Karpas-422 (cell line): ENCODE data around the gene FRY. TPM values are rescaled to one million over a fixed set of nuclear protein-coding genes. Genes with fewer than 3 reads are reported as not detected.

Experiments used
- DNase-seq: peaks from one replicate; pipeline ENCODE4 v3.0.0-alpha.2; 2015
- H2AFZ ChIP-seq: fragments of 200-600 bp; sonication (generic); 2 replicates; pipeline ENCODE4 v1.6.1; 2014; ENCODE audit warnings: antibody characterized with exemption, low read length, mixed read lengths
- H3K27ac ChIP-seq: fragments of 200-600 bp; sonication (generic); 2 replicates; pipeline ENCODE4 v1.5.1; 2014; ENCODE audit warnings: mild to moderate bottlenecking, low read length, moderate library complexity
- H3K27me3 ChIP-seq: fragments of 200-600 bp; sonication (generic); 2 replicates; pipeline ENCODE4 v1.6.1; 2014; ENCODE audit warnings: low read length, mixed read lengths
- H3K36me3 ChIP-seq: fragments of 200-600 bp; sonication (generic); 2 replicates; pipeline ENCODE4 v1.6.1; 2014; ENCODE audit warnings: low read length, mixed read lengths; ENCODE audit not compliant: insufficient read depth
- H3K4me1 ChIP-seq: fragments of 200-600 bp; sonication (generic); 2 replicates; pipeline ENCODE4 v1.6.1; 2014; ENCODE audit warnings: mild to moderate bottlenecking, low read length, mixed read lengths
- H3K4me2 ChIP-seq: fragments of 200-600 bp; sonication (generic); 2 replicates; pipeline ENCODE4 v1.6.1; 2014; ENCODE audit warnings: low read length, low read depth, mild to moderate bottlenecking; ENCODE audit not compliant: poor library complexity, severe bottlenecking
- H3K4me3 ChIP-seq: fragments of 200-600 bp; sonication (generic); 2 replicates; pipeline ENCODE4 v1.5.1; 2014; ENCODE audit warnings: mild to moderate bottlenecking, antibody characterized with exemption, low read length, mixed read lengths
- H3K79me2 ChIP-seq: fragments of 200-600 bp; sonication (generic); 2 replicates; pipeline ENCODE4 v1.6.1; 2014; ENCODE audit warnings: mild to moderate bottlenecking, low read length, mixed read lengths
- H3K9ac ChIP-seq: fragments of 200-600 bp; sonication (generic); 2 replicates; pipeline ENCODE4 v1.6.0; 2014; ENCODE audit warnings: low read length
- H3K9me2 ChIP-seq: fragments of 200-600 bp; sonication (generic), shearing (Covaris generic); replicated peaks from 2 replicates; pipeline ENCODE4 v1.6.0; 2014; ENCODE audit warnings: mild to moderate bottlenecking, low read length, moderate library complexity; ENCODE audit not compliant: insufficient read depth
- H3K9me3 ChIP-seq: fragments of 300-700, 200-600 bp; sonication (generic); 2 replicates; pipeline ENCODE4 v1.6.1; 2014; ENCODE audit warnings: low read length, mixed read lengths
- H4K20me1 ChIP-seq: fragments of 200-600 bp; sonication (generic); 2 replicates; pipeline ENCODE4 v1.6.1; 2014; ENCODE audit warnings: mild to moderate bottlenecking, antibody characterized with exemption, low read length, low read depth; ENCODE audit not compliant: insufficient read depth
- total RNA-seq: library from RNA; depleted of rRNA; stranded (reverse); fragments of >200 nt; shearing (Covaris generic); gene quantifications from 2 replicates; pipeline ENCODE4 v1.2.3, GENCODE V29; 2014; ENCODE audit warnings: low replicate concordance

FRY gene
- total RNA-seq, 1 experiment from 2014 or later: 1.6 TPM

DNA sequence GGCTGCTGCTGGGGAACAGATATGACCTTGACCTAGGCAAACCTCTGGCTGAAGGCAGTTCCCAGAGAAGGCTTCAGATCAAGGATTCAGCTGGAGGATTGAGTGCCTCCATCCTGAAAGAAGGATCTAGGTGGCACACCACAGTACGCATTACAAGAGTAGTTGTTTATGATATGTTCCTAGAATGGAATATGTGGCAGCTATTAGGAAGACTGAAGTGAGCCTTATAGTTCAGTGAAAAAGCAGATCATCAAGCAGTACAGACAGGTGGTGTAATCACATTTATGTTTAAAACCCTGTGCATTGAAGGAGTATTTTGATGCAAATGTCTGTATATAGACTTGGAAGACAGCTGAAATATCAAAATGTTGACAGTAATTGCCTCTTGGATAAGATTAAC lies 167.6 kb downstream of the FRY start:
- H3K27ac ChIP-seq: no peak overlapping the region
- DNase-seq: no peak
- H3K36me3 ChIP-seq: no peaks in the 10 kb centered on the region
- H3K4me3 ChIP-seq: no peak overlapping the region
- H3K9me2 ChIP-seq: no peaks in the 10 kb centered on the region
- no peaks in the 10 kb centered on the region for H4K20me1 ChIP-seq
- H2AFZ ChIP-seq: no peak overlapping the region
- no peaks in the 10 kb centered on the region for H3K4me1 ChIP-seq
- H3K4me2 ChIP-seq: no peak overlapping the region
- H3K9ac ChIP-seq: no peak overlapping the region
- no peaks in the 10 kb centered on the region for H3K79me2 ChIP-seq
- H3K27me3 ChIP-seq: no peaks in the 10 kb centered on the region
- H3K9me3 ChIP-seq: no peaks in the 10 kb centered on the region

DNA sequence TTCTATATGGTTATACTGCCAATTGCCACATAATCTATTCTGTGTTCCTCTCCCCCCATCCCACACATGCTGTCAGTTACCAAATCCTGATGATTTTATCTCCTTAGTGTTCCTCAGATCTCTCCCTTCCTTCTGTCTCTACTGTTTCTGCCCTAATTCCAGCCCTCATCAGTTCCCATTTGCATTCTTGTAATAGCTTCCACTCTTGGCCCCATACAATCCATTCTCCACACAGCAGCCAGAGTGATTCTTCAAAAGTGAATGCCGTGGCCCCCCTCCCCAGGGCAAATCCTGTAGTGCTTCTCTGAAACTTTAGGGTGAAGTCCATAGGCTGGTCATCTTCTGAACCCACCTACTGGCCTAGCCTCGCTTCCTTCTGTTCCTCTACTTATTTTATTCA lies 169.2 kb downstream of the FRY start:
- H3K27ac ChIP-seq: no peak overlapping the region
- no peaks in the 10 kb centered on the region for H3K79me2 ChIP-seq
- no peaks in the 10 kb centered on the region for H3K9me3 ChIP-seq
- no peaks in the 10 kb centered on the region for H3K36me3 ChIP-seq
- no peaks in the 10 kb centered on the region for H3K4me1 ChIP-seq
- H3K9ac ChIP-seq: no peak overlapping the region
- H3K27me3 ChIP-seq: no peaks in the 10 kb centered on the region
- H3K4me3 ChIP-seq: no peak overlapping the region
- no peak overlapping the region for H3K4me2 ChIP-seq
- 0 out of 2 replicates have a peak overlapping the region, but pooled peaks have one; percentile 34 for H2AFZ ChIP-seq
- H3K9me2 ChIP-seq: no peaks in the 10 kb centered on the region
- no peak for DNase-seq
- no peaks in the 10 kb centered on the region for H4K20me1 ChIP-seq

DNA sequence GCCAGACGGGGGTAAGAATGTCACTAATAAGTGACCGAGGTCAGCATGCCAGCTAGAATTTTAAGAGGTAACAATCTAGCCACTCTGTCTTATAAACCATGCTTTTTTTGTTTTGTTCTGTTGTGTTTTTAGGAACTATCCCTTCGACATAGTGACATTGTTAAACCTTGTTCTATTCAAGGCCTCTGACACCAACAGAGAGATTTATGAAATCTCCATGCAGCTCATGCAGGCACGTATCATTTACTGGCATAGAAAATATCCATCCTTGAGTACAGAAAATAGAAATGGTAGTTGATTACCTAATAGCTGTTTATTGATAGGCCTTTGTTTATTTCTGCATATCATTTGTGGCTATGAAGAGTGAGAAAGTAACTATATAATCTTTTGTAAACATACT lies 170.2 kb downstream of the FRY start:
- H3K4me2 ChIP-seq: no peak overlapping the region
- no peaks in the 10 kb centered on the region for H4K20me1 ChIP-seq
- no peak overlapping the region for H3K9ac ChIP-seq
- H3K9me3 ChIP-seq: no peaks in the 10 kb centered on the region
- H3K27me3 ChIP-seq: no peaks in the 10 kb centered on the region
- no peaks in the 10 kb centered on the region for H3K9me2 ChIP-seq
- no peaks in the 10 kb centered on the region for H3K4me1 ChIP-seq
- H3K36me3 ChIP-seq: no peaks in the 10 kb centered on the region
- no peak overlapping the region for H2AFZ ChIP-seq
- no peaks in the 10 kb centered on the region for H3K79me2 ChIP-seq
- no peak overlapping the region for H3K27ac ChIP-seq
- no peak overlapping the region for H3K4me3 ChIP-seq
- no peak for DNase-seq

DNA sequence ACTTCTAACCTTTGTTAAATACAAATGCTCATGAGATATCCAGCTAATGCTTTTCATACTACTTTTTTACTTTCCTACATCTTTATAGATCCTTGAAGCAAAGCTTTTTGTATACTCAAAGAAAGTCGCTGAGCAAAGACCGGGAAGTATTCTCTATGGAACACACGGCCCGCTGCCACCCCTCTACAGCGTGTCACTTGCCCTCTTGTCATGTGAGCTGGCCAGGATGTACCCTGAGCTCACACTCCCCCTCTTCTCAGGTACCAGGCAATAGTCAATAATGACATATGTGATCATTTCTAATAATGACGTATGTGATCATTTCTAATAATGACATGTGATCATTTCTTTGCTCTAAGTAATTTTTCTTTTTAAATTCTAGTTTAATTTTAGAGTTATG lies 170.7 kb downstream of the FRY start:
- Histone ChIP-seq H3K27ac (no peak overlapping the region), H3K9ac (no peak overlapping the region), H3K9me3 (no peaks in the 10 kb centered on the region), H3K4me3 (no peak overlapping the region), H3K79me2 (no peaks in the 10 kb centered on the region), H2AFZ (no peak overlapping the region), H4K20me1 (no peaks in the 10 kb centered on the region), H3K4me1 (no peaks in the 10 kb centered on the region), H3K36me3 (no peaks in the 10 kb centered on the region), H3K4me2 (no peak overlapping the region), H3K9me2 (no peaks in the 10 kb centered on the region), H3K27me3 (no peaks in the 10 kb centered on the region)
- DNase-seq: no peak

DNA sequence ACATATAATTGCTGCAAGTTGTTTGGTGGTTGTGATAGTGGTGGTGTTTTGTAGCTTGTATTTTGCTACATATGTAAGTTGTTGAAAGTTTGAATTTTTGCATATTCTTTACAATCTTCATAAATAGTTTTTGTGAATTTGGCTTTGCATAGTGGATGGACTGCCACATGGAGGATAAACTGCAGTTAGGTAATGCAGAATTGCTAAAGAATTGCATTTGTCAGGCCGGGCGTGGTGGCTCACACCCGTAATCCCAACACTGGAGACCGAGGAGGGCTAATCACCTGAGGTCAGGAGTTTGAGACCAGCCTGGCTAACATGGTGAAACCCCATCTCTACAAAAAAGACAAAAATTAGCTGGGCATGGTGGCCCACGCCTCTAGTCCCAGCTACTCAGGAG lies 171.6 kb downstream of the FRY start:
- no peak for DNase-seq
- Histone ChIP-seq H3K79me2 (no peaks in the 10 kb centered on the region), H3K27me3 (no peaks in the 10 kb centered on the region), H4K20me1 (no peaks in the 10 kb centered on the region), H3K4me1 (no peaks in the 10 kb centered on the region), H3K9ac (no peak overlapping the region), H3K9me3 (no peaks in the 10 kb centered on the region), H3K4me3 (no peak overlapping the region), H3K27ac (no peak overlapping the region), H3K36me3 (no peaks in the 10 kb centered on the region), H3K4me2 (no peak overlapping the region), H3K9me2 (no peaks in the 10 kb centered on the region), H2AFZ (no peak overlapping the region)

DNA sequence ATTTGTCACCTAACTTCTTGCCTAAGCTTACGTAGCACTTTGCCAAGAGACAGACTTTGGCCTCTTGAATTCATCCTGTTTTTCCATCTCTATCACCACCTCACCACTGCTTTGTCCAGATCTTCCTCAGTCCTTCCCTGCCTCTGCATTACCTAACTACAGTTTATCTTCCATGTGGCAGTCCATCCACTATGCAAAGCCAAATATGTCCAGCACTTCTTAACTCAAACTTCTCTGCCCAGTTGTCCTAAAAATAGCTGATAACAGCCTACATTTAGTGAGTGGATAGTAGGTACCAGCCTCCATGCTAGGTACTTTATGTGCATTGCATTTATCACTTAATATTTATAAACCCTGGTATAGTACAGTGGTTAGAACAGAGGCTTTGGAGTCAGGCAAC lies 172.2 kb downstream of the FRY start:
- Histone ChIP-seq H3K27ac (no peak overlapping the region), H3K4me3 (no peak overlapping the region), H3K36me3 (no peaks in the 10 kb centered on the region), H3K4me2 (no peak overlapping the region), H3K9ac (no peak overlapping the region), H4K20me1 (no peaks in the 10 kb centered on the region), H2AFZ (no peak overlapping the region), H3K9me2 (no peaks in the 10 kb centered on the region), H3K9me3 (no peaks in the 10 kb centered on the region), H3K79me2 (no peaks in the 10 kb centered on the region), H3K27me3 (no peaks in the 10 kb centered on the region), H3K4me1 (no peaks in the 10 kb centered on the region)
- no peak for DNase-seq

DNA sequence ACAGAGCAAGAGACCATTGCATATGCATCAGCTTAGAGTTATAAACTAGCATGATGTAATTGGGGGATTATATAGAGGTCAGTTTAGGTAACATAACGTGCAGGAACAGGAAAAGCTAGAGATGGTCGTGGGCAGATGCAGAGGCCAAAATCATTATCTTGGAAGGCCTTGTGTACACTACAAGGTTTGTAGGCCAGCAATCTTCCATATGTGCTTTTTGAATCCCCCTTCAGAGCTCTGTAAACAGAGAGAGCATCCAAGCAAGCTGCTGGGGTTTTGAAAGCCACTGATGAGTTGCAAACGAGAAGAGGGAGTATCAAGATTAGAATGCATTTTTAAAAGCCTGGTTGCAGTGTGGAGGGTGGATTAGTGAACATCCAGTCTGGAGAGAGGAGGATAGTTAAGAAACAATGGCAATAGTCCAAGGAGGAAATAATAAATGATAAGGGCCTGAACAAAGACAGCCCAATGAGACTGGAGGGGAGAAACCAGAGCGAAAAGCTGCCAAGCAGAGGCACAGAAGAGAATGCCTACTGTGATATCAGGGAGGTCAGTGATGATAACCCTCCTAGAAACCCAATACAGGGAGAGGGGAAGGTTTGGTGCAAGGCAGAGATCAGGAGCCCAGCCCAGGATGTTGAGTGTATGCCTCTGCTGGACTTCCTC lies 174.0 kb downstream of the FRY start:
- no peak overlapping the region for H3K27ac ChIP-seq
- H3K4me1 ChIP-seq: no peaks in the 10 kb centered on the region
- H3K27me3 ChIP-seq: no peaks in the 10 kb centered on the region
- no peaks in the 10 kb centered on the region for H3K36me3 ChIP-seq
- no peak overlapping the region for H2AFZ ChIP-seq
- no peaks in the 10 kb centered on the region for H4K20me1 ChIP-seq
- DNase-seq: no peak
- no peaks in the 10 kb centered on the region for H3K9me2 ChIP-seq
- H3K4me2 ChIP-seq: no peak overlapping the region
- H3K9ac ChIP-seq: no peak overlapping the region
- H3K4me3 ChIP-seq: no peak overlapping the region
- H3K9me3 ChIP-seq: no peaks in the 10 kb centered on the region
- H3K79me2 ChIP-seq: no peaks in the 10 kb centered on the region

DNA sequence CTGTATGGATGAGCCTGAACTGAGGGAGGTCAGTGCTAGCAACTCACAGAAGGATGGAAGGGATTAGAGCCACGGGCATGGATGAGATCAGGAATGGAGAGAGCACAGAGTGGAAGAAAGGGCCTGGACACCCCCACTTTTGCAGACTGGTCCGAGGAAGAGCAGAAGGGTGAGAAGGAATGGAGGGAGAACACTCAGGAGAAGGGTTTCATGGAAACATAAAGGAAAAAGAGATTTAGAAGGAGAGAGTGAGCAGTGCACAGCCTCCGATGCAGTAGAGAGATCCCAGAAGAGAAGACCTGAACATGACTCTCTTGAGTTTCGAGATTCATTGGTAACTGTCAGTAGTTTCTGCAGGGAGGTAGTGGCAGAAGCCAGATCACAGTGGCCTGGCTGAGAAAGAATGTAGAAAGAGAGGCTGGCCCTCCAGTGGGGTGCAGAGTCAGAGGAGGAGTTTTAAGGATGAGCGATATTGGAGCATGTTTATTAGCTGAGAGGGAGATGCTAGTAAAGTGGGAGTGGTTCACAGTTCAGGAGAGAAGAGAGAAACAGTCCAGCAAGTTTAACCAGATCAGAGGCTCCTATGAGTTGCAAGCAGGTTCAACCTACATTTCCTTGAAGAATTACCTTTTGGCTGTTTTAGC lies 174.6 kb downstream of the FRY start:
- Histone ChIP-seq H3K4me3 (no peak overlapping the region), H3K9me3 (no peaks in the 10 kb centered on the region), H3K4me2 (no peak overlapping the region), H3K9me2 (no peaks in the 10 kb centered on the region), H3K79me2 (no peaks in the 10 kb centered on the region), H3K36me3 (no peaks in the 10 kb centered on the region), H2AFZ (no peak overlapping the region), H3K27ac (no peak overlapping the region), H3K9ac (no peak overlapping the region), H3K27me3 (no peaks in the 10 kb centered on the region), H4K20me1 (no peaks in the 10 kb centered on the region), H3K4me1 (no peaks in the 10 kb centered on the region)
- DNase-seq: no peak
